Stimulated activated CD4-positive, alpha-beta T cell treated with anti-CD3 and anti-CD28 coated beads, Interleukin-4, amount 100 ng/mL, for 4 hours (primary cell): Measurements from ENCODE around the gene ATP6V0A1.
A peak's percentile ranks its signal among the peaks of the same experiment; 100 is the strongest.
"Not testable (repeated sequence)": the region's sequence is repeated elsewhere in the genome, so short reads cannot be mapped to it uniquely, and the experiment has no call there.

Source experiments
- DNase-seq, 2 experiments: peaks; one replicate each; pipeline ENCODE4 v3.0.0-alpha.2; 2020

ATP6V0A1 gene

GRCh38 chr17:42520540-42520951 lies 61.9 kb downstream of the ATP6V0A1 start:
- no peak for DNase-seq

GRCh38 chr17:42521036-42521435 lies 62.4 kb downstream of the ATP6V0A1 start:
- DNase-seq: no peak

GRCh38 chr17:42521666-42522262 lies 63.1 kb downstream of the ATP6V0A1 start:
- no peak for DNase-seq

- DNase-seq: no peak
Measured at GRCh38 chr17:42522263-42522790, 63.6 kb downstream of the ATP6V0A1 start.

- no peak for DNase-seq
Measured at GRCh38 chr17:42522798-42523278, 64.2 kb downstream of the ATP6V0A1 start.

GRCh38 chr17:42525221-42525620 lies 66.5 kb downstream of the ATP6V0A1 start:
- DNase-seq: no peak

- DNase-seq: no peak
Measured at GRCh38 chr17:42526031-42526444, 67.4 kb downstream of the ATP6V0A1 start.

- DNase-seq: no peak
Measured at GRCh38 chr17:42527932-42528331, 69.3 kb downstream of the ATP6V0A1 start.

GRCh38 chr17:42529061-42529460 lies 70.4 kb downstream of the ATP6V0A1 start:
- DNase-seq: no peak

GRCh38 chr17:42530952-42531454 lies 72.3 kb downstream of the ATP6V0A1 start:
- no peak for DNase-seq

- DNase-seq: peak; percentile 20 to 48
Measured at GRCh38 chr17:42531455-42532354, 73.0 kb downstream of the ATP6V0A1 start.

GRCh38 chr17:42535155-42536047 lies 76.7 kb downstream of the ATP6V0A1 start:
- DNase-seq: no peak

- peak; percentile 77 to 84 for DNase-seq
Measured at GRCh38 chr17:42536048-42536371, 77.3 kb downstream of the ATP6V0A1 start, which contains the start of gene NAGLU. NAGLU (plus strand) TSS chr17:42536241; CDS start chr17:42536273, 32 bp downstream.

- peak; percentile 66 to 72 for DNase-seq
Measured at GRCh38 chr17:42536372-42537155, 77.9 kb downstream of the ATP6V0A1 start.

- DNase-seq: no peak
Measured at GRCh38 chr17:42537156-42537805, 78.6 kb downstream of the ATP6V0A1 start.

GRCh38 chr17:42537826-42538451 lies 79.3 kb downstream of the ATP6V0A1 start:
- no peak for DNase-seq

- DNase-seq: no peak
Measured at GRCh38 chr17:42538482-42538881, 79.8 kb downstream of the ATP6V0A1 start.

GRCh38 chr17:42540558-42540957 lies 81.9 kb downstream of the ATP6V0A1 start:
- DNase-seq: not testable (repeated sequence)

GRCh38 chr17:42541041-42541833 lies 82.6 kb downstream of the ATP6V0A1 start:
- DNase-seq: peak in 1 of 2 experiments; percentile 46
